ENCODE measurements around the gene ZNF569. TPM values are rescaled to one million over a fixed set of nuclear protein-coding genes. Genes with fewer than 3 reads are reported as not detected.
"Not testable (repeated sequence)": the region's sequence is repeated elsewhere in the genome, so short reads cannot be mapped to it uniquely, and the experiment has no call there.

Gene ZNF569
- total RNA-seq, 4 donors from 2014 or later: 2.7 to 7.8 (median 4.6) TPM

DNA sequence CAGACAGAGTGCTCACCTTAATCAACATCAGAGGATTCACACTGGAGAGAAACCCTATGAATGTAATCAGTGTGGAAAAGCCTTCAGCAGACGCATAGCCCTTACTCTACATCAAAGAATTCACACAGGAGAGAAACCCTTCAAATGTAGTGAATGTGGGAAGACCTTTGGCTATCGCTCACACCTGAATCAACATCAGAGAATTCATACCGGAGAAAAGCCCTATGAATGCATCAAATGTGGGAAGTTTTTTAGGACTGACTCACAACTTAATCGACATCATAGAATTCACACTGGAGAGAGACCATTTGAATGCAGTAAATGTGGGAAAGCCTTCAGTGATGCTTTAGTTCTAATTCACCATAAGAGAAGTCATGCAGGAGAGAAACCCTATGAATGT lies 78.0 kb downstream of the ZNF569 start:
- 98% methylated on average over 4 of the region's 4 CpGs for WGBS
- H3K4me3 ChIP-seq: no peak overlapping the region
- no peak for DNase-seq (ENCODE audit: low spot score in 2 of 2)
- no peak overlapping the region for H3K27ac ChIP-seq
- H3K36me3 ChIP-seq: peaks cover 54% of the 10 kb centered on the region
- TF ChIP-seq, protein P1, sequence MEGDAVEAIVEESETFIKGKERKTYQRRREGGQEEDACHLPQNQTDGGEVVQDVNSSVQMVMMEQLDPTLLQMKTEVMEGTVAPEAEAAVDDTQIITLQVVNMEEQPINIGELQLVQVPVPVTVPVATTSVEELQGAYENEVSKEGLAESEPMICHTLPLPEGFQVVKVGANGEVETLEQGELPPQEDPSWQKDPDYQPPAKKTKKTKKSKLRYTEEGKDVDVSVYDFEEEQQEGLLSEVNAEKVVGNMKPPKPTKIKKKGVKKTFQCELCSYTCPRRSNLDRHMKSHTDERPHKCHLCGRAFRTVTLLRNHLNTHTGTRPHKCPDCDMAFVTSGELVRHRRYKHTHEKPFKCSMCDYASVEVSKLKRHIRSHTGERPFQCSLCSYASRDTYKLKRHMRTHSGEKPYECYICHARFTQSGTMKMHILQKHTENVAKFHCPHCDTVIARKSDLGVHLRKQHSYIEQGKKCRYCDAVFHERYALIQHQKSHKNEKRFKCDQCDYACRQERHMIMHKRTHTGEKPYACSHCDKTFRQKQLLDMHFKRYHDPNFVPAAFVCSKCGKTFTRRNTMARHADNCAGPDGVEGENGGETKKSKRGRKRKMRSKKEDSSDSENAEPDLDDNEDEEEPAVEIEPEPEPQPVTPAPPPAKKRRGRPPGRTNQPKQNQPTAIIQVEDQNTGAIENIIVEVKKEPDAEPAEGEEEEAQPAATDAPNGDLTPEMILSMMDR (IDR thresholded peaks at IDR 0.05): no peak
- no peak for TF ChIP-seq EP300 (IDR thresholded peaks at IDR 0.05)
- no peak for TF ChIP-seq POLR2A (IDR thresholded peaks at IDR 0.05)
- peaks cover 49% of the 10 kb centered on the region for H3K9me3 ChIP-seq
- H3K4me1 ChIP-seq: no peaks in the 10 kb centered on the region
- no peaks in the 10 kb centered on the region for H3K27me3 ChIP-seq

DNA sequence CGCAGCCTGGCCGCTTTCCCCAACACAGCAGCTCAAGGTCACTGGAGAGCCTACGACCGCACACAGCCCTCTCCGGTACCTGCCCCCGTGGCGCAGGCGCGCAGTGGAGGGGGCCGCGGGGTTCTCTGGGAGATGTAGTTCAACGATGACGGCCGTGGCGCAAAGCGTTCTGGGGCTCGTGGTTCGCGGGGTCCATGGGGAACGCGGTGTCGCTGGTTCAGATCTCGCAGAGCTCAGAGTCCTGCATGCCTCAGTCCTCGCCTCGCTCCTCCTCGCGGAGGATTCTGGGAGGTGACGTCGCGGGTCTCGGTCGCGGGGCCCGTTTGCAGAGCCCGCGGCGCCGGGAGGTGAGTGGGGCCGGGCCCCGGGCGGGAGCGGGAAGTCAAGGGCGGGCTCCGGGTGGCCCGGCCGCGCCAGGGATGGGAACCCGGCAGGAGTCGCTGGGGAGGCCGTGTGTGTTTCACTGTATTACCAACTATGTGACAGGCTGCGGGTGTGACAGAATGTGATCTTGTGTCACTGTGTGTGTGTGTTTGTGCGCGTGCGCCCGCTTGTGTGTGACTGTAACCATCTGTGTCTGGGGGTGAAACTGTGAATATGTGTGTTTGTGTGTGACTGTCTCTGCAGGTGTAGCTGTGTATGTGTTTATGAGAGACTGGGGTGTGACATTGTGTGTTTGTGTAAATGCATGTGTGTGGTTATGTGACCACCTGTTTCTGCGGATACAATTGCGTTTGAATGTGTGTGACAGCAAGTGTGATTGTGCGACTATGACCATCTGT lies 96.2 kb downstream of the ZNF569 start, which contains the start of gene ZNF527:
TSS of gene ZNF527 (plus strand) at position 220 of the 782 bp plus-strand sequence. CDS start 3,100 bp downstream, outside the sequence.
- H3K27ac ChIP-seq: peak within 1 kb of the TSS; percentile 78
- H3K36me3 ChIP-seq: peaks cover 24% of the 10 kb centered on the region
- WGBS: 4% methylated on average over 11 of the region's 58 CpGs
- peaks cover 17% of the 10 kb centered on the region for H3K4me1 ChIP-seq
- peak within 1 kb of the TSS; percentile 70 for H3K4me3 ChIP-seq
- TF ChIP-seq, protein P1 (IDR thresholded peaks at IDR 0.05): no peak
- peak in 2 of 3 donors; percentile 18 to 69 for TF ChIP-seq POLR2AphosphoS5 (IDR thresholded peaks at IDR 0.05)
- H3K27me3 ChIP-seq: no peaks in the 10 kb centered on the region
- peak; percentile 97 for DNase-seq (ENCODE audit: low spot score in 2 of 2)
- H3K9me3 ChIP-seq: no peaks in the 10 kb centered on the region

DNA sequence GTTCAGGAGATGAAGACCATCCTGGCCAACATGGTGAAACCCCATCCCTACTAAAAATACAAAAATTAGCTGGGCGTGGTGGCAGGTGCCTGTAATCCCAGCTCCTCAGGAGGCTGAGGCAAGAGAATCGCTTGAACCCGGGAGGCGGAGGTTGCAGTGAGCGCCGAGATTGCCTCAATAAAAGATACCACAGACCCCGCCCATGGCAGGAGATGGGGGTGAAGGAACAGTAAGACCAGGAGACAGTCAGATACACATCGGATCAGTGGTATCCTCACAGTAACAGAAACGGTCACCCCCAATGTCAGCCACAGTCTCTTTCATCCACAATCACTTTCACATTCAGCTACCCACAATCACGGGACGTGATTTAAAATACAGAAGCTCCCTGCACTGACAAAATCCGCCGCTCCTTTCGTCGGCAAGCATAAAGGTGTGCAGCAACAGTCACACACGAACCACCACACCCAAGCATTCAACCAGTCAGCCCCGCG lies 96.8 kb downstream of the ZNF569 start:
- Histone ChIP-seq H3K27ac (peak overlapping the region; percentile 78), H3K36me3 (peaks cover 18% of the 10 kb centered on the region), H3K4me1 (peaks cover 17% of the 10 kb centered on the region), H3K4me3 (peak overlapping the region; percentile 70)
- peak in 1 of 2 donors; percentile 63 for DNase-seq (ENCODE audit: low spot score in 2 of 2)
- 27% methylated on average over 7 of the region's 18 CpGs for WGBS
- TF ChIP-seq POLR2A (IDR thresholded peaks at IDR 0.05): peak in 1 of 2 donors; percentile 21
- H3K27me3 ChIP-seq, H3K9me3 ChIP-seq: not testable (repeated sequence)

DNA sequence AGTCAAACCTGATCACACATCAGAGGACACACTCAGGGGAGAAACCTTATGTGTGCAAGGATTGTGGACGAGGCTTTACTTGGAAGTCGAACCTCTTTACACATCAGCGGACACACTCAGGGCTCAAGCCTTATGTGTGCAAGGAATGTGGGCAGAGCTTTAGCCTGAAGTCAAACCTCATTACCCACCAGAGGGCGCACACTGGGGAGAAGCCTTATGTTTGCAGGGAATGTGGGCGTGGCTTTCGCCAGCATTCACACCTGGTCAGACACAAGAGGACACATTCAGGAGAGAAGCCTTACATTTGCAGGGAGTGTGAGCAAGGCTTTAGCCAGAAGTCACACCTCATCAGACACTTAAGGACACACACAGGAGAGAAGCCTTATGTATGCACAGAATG lies 104.5 kb downstream of the ZNF569 start:
- 97% methylated on average over 6 of the region's 6 CpGs for WGBS
- no peaks in the 10 kb centered on the region for H3K27me3 ChIP-seq
- H3K36me3 ChIP-seq: peaks cover 65% of the 10 kb centered on the region
- H3K4me1 ChIP-seq: no peaks in the 10 kb centered on the region
- H3K9me3 ChIP-seq: peaks cover 12% of the 10 kb centered on the region
- TF ChIP-seq, protein P1 (IDR thresholded peaks at IDR 0.05): no peak
- no peak for TF ChIP-seq POLR2A (IDR thresholded peaks at IDR 0.05)
- TF ChIP-seq POLR2AphosphoS5 (IDR thresholded peaks at IDR 0.05): no peak
- TF ChIP-seq EP300 (IDR thresholded peaks at IDR 0.05): no peak
- no peak overlapping the region for H3K4me3 ChIP-seq
- no peak overlapping the region for H3K27ac ChIP-seq
- no peak for DNase-seq (ENCODE audit: low spot score in 2 of 2)

DNA sequence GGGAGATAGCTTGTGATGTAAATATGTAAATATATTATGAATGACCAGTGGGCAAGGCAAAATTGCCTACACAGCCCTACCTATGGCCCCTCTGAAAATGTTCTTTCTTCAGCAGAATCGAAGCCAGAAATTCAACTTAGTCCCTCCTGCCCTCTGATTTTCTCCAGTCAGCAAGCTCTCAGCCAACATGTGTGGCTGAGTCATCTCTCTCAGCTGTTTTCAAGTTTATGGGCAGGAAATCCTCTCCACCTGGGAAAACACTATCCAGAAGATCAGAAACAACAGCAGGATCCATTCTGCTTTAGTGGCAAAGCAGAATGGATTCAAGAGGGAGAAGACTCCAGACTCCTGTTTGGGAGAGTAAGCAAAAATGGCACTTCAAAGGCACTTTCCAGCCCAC lies 105.2 kb downstream of the ZNF569 start:
- peaks cover 13% of the 10 kb centered on the region for H3K9me3 ChIP-seq
- no peak overlapping the region for H3K4me3 ChIP-seq
- 59% methylated on average over 1 of the region's 1 CpG for WGBS
- H3K36me3 ChIP-seq: peaks cover 72% of the 10 kb centered on the region
- H3K27ac ChIP-seq: no peak overlapping the region
- no peak for TF ChIP-seq POLR2AphosphoS5 (IDR thresholded peaks at IDR 0.05)
- no peak for TF ChIP-seq POLR2A (IDR thresholded peaks at IDR 0.05)
- TF ChIP-seq, protein P1 (IDR thresholded peaks at IDR 0.05): no peak
- TF ChIP-seq EP300 (IDR thresholded peaks at IDR 0.05): no peak
- DNase-seq (ENCODE audit: low spot score in 2 of 2): no peak
- no peaks in the 10 kb centered on the region for H3K27me3 ChIP-seq
- no peaks in the 10 kb centered on the region for H3K4me1 ChIP-seq

Other genes with a start within 250 kb of the ZNF569 start
- 10 to 100 TPM in 1 of 4 donors, 1 to 10 TPM in 3; 4.9 to 18.4 (median 7.6) TPM for gene ZNF383, start 249.2 kb downstream of the ZNF569 start, total RNA-seq
- gene ZNF527, start 96.3 kb downstream of the ZNF569 start, total RNA-seq: 10 to 100 TPM in 1 of 4 donors, 1 to 10 TPM in 3; 2.9 to 10.5 (median 5.6) TPM
- gene ZNF570, start 1.9 kb upstream of the ZNF569 start, total RNA-seq: 1 to 10 TPM; 2.4 to 9.5 (median 3.9) TPM
- gene ZNF793, start 39.5 kb upstream of the ZNF569 start, total RNA-seq: 1 to 10 TPM; 1.8 to 9.2 (median 6.0) TPM
- 10 to 100 TPM in 1 of 4 donors, 1 to 10 TPM in 3; 2.7 to 42.1 (median 6.4) TPM for gene ZNF571, start 127.3 kb upstream of the ZNF569 start, total RNA-seq
- gene ZNF540, start 127.4 kb upstream of the ZNF569 start, total RNA-seq: 1 to 10 TPM in 3 of 4 donors, under 1 TPM in 1; 0.73 to 3.9 (median 3.5) TPM
- 10 to 100 TPM in 3 of 4 donors, 1 to 10 TPM in 1; 7.9 to 15.1 (median 11.6) TPM for gene ZFP30, start 188.0 kb upstream of the ZNF569 start, total RNA-seq